ENCODE data around the gene TCEANC2.

The TCEANC2 gene

DNA sequence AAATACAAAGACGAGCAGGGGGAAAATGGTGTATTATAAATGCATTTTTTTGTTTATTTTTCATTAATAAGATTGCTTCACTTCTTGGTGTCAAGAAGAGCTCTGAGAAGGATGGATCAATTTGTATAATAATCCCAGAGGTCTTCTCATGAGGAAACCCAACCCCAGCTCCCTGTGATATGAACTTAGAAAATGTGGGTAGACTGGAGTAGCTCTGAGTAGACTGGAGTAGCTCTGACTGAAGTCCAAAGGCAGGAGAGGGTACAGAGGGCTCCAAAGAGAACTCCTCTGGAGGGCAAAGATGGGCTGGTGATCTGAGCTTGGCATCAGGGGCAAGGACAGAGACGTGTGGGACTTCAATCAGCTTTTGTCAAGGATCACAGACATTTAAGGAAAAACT, 78.0 kb downstream of the TCEANC2 start:
- no peak for DNase-seq (ENCODE audit: low read depth in 3 of 3, low spot score in 1 of 3)

- no peak for DNase-seq (ENCODE audit: low read depth in 3 of 3, low spot score in 1 of 3)
These were observed 79.1 kb downstream of the TCEANC2 start for GRCh38 chr1:54132495-54132894.

- DNase-seq (ENCODE audit: low read depth in 3 of 3, low spot score in 1 of 3), result no peak
These were observed 80.9 kb downstream of the TCEANC2 start for GRCh38 chr1:54134295-54134694.

DNA sequence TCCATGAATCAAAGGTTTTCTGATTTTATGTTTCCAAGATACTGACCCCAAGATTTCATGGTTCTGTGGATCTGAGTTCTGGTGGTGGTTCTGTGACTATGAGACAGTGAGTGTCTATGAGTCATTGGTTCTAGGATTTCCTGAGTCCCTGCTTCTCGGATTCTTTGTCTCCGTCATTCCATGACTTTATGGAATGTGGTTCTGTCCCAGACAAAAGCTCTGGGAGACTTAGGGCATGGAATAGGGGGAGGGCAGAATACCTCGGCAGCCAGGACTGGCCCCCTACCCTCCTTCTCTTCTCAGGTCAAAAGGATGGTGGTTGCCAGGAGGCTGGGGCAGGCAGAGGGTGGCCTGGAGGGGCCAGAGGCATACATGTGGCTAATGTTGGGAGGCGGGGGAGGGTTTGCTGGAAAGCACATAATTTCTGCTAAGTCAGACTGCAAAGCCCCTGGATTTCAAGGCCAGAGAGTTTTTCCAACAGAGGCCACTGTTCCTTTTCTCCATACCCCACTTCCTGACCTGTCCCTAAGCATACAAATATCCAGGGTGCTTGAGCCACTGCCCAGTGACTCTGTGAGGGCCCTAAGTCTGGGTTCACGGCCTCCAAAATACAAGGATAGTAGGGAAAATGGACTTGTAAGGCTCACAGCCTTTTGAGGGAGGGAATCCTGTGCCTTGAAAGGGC, 82.2 kb downstream of the TCEANC2 start:
- DNase-seq (ENCODE audit: low read depth in 3 of 3, low spot score in 1 of 3), result no peak

DNA sequence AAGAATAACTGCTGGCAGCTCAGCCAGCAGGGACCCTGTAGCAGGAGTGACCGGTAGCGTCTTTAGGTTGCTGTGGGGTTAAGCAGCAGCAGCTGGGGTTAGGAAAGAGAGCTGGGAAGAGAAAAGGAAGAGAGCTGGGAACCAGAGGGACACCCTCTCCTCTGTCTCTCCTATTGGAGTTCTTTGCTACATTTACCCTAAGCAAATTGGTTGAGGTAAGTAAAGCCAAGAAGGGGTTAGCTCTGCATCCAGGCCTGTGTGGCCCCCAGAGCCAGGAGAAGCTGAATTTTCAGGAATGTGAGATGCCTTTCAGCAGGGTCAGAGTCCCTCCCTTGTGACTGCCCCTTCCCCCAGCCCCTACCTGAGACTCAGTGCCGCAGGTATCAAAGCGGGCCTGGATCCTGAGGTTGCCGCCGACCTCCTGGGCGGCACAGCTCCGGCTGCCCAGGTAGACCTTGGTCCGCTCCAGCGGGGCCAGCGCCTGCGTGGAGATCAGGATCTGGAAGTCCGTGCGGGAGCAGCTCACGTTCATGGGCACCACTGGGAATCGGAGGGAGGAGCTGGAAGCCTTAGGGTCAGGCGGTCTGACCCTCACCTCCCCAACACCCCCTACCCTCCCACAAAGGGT, 83.0 kb downstream of the TCEANC2 start:
- DNase-seq (ENCODE audit: low read depth in 3 of 3, low spot score in 1 of 3), result no peak

- no peak for DNase-seq (ENCODE audit: low read depth in 3 of 3, low spot score in 1 of 3)
These were observed 83.6 kb downstream of the TCEANC2 start for GRCh38 chr1:54136963-54137533.

DNA sequence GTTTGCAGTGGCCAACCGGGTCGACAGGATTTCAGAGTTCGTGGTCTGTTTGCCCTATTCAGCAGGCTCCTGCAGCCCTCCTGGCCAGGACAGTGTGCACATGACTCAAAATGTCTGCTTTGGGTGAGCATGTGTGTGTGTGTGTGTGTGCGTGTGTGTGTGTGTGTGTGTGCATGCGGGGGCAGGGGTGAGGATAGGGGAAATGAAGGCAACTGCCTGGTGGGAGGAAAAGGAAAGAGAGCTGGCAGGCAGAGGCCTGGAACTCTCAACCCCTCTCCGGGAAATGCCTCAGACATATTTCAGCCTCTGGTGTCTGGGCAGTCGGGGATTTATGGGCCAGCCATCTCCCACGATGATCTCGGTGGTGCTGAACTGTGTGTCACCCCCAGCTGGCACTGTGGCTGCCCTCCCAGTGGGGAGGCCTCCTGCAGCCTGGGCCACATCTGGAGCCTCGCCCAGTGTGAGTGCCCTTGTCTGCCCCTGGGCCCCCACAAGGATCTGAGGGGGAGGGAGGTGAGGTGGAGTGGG, 84.2 kb downstream of the TCEANC2 start:
- DNase-seq (ENCODE audit: low read depth in 3 of 3, low spot score in 1 of 3), result no peak

DNA sequence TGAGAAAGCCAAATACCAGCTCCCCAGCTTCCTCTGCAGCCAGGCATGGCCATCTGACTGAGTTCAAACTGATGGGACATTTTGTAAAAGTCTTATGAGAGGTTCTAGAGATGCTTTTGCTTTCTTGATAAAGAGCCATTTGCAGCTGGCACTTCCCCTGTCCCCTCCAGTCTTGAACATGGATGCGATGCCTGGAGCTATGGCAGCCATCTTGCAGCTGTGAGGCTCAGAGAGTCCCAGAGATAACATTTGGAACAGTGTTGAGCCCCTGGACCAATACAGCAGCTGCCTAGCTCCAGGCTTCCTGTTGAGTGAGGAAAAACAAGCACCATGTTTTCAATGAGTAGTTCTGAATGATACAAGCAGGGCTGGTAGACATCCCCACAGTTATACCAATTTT, 85.6 kb downstream of the TCEANC2 start:
- no peak for DNase-seq (ENCODE audit: low read depth in 3 of 3, low spot score in 1 of 3)

GRCh38 chr1:54139711-54140110, 86.3 kb downstream of the TCEANC2 start:
- DNase-seq (ENCODE audit: low read depth in 3 of 3, low spot score in 1 of 3), result no peak

DNA sequence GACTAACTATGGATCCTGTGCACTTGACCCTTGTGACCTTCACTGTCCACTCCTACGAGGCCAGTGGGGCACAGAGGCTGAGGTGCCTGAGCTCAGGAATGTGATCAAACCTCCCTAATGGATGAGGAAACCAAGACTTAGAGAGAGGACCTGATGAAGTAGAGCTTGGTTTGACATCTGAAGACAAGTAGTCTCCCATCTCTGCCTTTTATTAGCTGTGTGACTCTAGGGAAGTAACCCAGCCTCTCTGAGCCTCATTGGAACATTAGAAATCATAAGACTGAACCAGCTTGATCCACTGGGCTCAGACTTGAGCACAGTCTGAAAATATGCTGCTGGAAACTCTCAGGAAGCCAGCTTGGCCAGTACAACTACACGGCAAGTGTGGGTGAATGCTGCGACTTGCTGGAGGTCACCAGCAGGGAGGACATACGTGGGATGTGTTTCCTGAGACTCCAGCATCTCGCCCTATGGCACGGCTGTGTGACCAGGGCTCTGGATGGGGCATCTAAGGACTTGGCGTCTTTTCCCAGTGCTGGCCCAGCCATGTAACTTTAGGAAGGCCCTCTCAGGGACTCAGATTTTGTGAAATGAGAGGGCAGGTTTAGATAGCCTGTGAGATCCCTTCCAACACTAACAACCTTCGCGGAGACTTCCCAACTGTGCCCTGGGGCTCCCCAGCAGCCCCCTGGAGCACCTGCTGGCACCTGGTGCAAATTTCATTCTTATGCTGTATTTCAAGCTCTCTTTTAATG, 88.9 kb downstream of the TCEANC2 start:
- DNase-seq (ENCODE audit: low read depth in 3 of 3, low spot score in 1 of 3), result no peak

- no peak for DNase-seq (ENCODE audit: low read depth in 3 of 3, low spot score in 1 of 3)
These were observed 91.0 kb downstream of the TCEANC2 start for GRCh38 chr1:54144366-54144765.

DNA sequence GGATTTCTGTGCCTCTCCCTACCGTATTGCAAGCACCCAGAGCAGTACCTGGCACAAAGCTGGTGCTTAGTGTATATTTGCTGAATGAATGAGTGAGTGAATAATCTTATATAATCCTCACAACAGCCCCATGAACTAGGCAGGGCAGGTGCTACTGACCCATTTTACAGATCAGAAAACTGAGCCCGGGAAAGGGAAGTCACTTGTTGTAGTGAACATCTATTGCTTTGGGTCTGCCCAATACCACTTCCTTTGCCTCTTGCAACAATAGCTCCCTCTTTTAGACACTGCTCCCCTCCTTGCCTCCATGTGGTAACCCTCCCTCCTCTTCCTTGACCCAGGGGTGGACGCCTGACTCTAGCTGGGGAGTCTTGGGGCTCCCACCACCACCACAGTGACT, 96.3 kb downstream of the TCEANC2 start:
- no peak for DNase-seq (ENCODE audit: low read depth in 3 of 3, low spot score in 1 of 3)

DNA sequence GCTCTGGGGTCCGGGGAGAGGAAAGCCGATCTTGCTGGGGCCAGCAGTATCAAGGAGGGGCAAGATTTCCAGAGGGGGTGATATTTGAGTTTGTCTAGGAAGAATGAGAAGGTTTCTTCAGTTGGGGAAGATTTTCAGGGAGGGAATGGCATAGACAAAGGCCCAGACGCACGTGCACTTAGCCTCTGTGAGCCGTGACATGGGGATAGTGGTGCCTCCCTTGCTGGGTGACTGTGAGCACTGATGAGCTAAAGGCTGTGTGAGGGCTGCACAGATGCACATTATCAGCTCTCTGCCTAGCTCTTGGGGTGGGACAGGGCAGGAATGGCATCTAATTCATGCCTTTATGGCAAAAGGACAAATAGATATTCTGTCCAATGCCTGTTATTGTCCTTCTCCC, 97.6 kb downstream of the TCEANC2 start:
- no peak for DNase-seq (ENCODE audit: low read depth in 3 of 3, low spot score in 1 of 3)

- DNase-seq (ENCODE audit: low read depth in 3 of 3, low spot score in 1 of 3), result no peak
These were observed 99.3 kb downstream of the TCEANC2 start, which contains the start of gene CDCP2 for GRCh38 chr1:54152696-54153095. CDCP2 (minus strand) TSS chr1:54153000; CDS start chr1:54152922, 78 bp downstream.

GRCh38 chr1:54153535-54154439, 100.4 kb downstream of the TCEANC2 start:
- no peak for DNase-seq (ENCODE audit: low read depth in 3 of 3, low spot score in 1 of 3)

Data from stimulated activated CD4-positive, alpha-beta T cell treated with anti-CD3 and anti-CD28 coated beads, TNF-alpha, amount 100 ng/mL, for 1 hour (primary cell).